ENCODE data around the gene PPP2R2D.
"Not testable (repeated sequence)": the region's sequence is repeated elsewhere in the genome, so short reads cannot be mapped to it uniquely, and the experiment has no call there.

Gene PPP2R2D

DNA sequence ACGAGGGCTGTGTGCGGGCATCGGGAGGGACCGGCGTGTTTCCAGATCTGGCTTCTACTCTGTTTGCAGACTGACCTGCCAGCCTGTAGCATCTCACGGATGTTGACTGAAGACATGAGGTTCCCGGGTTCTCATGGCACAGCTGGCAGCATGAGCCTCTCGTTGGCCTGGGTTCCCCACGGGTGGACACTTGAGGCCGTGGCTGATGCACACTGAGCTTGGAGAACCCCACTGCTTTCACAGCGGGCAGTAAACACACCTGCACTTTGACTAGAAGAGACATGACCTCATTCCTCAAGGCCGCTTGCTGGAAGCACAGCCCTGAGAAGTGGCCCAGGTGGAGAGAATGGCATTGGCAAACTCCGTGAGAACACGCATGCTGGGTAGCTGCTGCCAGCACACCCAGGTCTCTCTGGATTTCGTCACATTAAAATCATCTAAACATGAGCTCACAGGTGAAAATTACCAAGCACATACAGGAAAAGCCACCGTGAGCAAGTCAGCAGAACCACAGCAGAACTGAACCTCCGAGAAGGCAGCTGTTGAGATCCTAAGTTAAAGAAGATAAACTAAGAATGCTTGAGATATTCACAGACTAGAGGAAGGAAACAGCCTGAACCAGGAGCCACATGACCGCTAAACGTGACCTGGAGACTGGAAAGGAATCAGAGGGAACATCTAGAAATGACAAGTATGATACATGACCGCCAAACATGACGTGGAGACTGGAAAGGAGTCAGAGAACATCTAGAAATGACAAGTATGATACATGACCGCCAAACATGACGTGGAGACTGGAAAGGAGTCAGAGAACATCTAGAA is 48.4 kb downstream of the PPP2R2D start:
- DNase-seq: no peak

DNA sequence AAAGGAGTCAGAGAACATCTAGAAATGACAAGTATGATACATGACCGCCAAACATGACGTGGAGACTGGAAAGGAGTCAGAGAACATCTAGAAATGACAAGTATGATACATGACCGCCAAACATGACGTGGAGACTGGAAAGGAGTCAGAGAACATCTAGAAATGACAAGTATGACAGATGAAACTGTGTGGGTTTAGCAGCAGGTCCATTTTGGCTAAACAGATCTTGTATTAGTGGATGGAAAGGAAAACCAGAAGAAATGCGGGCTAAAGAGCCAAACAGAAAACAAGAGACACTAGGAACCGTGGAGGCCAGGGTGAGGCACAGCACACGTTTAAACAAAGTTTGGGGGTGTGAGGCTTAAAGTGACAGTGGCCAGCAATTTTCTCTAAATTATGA is 49.1 kb downstream of the PPP2R2D start:
- not testable (repeated sequence) for DNase-seq

- no peak for DNase-seq
Observed at GRCh38 chr10:131954356-131954965, 53.7 kb downstream of the PPP2R2D start.

DNA sequence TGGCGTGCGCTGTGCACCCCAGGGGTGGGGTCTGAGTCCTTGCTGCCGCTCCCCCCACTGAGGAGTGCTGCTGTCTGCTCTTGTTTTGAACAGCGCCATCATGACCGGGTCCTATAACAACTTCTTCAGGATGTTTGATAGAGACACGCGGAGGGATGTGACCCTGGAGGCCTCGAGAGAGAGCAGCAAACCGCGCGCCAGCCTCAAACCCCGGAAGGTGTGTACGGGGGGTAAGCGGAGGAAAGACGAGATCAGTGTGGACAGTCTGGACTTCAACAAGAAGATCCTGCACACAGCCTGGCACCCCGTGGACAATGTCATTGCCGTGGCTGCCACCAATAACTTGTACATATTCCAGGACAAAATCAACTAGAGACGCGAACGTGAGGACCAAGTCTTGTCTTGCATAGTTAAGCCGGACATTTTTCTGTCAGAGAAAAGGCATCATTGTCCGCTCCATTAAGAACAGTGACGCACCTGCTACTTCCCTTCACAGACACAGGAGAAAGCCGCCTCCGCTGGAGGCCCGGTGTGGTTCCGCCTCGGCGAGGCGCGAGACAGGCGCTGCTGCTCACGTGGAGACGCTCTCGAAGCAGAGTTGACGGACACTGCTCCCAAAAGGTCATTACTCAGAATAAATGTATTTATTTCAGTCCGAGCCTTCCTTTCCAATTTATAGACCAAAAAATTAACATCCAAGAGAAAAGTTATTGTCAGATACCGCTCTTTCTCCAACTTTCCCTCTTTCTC is 55.0 kb downstream of the PPP2R2D start:
- DNase-seq: no peak

DNA sequence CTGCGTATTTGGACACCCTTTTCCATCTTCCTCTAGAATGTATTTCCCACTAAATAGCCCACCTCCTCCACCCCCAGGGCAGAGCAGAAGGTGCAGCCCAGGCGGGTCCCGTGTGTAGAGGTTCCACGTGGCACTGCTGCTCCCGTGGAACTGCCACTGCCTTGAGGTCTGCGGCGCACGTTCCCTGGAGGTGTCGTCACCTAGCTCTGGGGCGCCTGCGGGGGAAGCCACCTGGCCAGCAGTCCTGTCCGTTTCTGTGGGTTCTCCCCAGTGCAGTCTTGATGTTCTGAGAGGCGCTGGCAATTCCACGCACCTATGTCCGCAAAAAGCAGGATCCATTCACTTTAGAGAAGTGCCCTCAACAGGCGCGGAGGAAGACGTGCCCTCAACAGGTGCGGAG is 59.0 kb downstream of the PPP2R2D start:
- DNase-seq: no peak

DNA sequence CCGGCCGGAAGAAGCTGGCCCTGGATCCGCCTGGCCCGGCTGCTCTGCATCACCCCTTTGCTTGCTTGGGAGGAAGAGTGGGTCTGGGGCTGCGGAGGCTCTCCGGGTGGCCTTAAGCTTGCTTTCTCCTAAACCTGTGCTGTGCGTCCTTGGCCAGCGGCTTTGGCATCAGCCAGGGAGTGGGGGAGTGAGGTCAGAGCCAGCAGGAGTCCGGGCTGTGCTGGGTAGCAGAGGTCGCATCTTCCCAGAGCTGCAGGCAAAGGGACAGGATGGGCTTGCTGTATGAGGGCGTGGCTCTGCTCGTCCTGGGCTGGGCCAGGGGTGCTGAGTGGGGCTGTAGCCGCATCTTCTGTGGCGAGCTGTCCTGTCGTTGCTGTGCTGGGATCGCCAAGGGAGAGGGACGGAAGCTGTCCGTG is 59.8 kb downstream of the PPP2R2D start:
- DNase-seq: no peak

DNA sequence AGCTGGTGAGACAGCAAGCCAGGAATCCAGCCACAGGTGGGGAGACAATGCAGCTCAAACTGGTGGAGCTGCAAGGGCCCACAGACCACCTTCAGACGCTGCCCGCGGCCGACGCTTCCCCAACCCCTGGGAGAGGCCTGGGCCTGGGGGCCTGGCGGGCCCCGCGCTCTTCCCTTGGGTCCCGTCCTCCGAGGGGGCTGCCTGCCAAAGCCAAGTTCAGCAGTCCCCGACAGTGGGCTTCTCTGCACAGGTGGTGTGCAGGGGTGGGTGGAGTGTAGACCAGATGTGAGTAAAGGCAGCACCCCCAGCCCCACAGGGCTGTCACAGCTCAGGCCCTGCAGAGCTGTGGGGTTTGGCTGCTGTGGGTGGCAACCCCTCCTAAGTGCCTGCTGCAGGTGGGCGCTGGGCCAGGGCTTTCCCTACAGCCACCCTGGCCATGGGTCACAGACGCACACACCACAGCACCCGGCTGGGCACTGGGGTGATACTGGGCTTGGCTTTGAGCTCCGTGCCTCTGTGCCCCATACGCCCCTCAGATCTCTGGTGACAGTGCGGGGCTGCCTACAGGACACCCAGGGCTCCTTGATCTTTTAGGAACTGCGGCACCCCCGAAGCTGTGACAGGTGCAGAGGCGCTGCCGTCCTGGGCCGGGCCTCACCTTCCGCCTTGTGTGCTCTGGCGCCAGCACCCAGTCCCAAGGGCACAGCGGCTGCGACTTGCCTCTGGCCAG is 60.4 kb downstream of the PPP2R2D start:
- DNase-seq: no peak

DNA sequence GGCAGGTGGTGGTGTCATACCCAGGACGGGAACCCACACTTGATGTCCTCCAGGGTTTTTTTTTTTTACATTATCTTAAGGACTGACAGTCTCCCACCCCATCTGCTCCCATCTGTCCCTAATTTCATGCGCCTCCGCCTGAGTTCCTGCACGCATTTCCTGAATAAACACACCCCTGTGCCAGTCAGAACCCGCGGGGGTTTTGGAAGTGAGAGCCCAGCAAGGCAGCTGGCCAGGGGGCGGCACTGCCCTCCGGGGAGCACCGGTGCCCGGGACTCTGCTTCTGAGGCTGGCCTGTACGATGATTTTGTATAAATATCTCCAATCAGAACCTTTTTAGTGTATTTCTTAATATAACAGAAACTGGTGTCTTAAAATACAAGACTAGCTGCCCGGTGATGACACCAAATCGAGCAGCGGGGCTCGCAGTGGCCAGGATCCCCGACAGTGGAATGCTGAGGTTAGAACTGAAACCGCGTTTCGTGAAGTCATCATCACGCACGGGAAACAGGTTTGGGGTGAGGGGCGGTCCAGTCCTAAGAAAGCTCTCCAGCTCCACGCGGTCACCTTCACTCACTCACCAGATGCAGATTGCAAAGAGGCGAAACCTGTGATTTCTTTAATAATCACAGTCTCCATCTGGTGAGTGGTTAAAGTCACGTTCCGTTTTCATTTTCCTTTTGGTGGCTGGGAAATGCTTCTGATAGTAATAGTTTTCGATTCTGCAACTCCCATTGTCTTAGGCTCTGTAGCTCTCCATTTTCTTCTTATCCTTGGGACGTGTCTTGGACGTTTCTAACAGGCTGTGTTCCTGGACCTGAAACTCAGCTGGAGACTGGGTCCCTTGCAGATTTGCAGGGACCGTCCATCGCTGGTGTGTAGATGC is 61.2 kb downstream of the PPP2R2D start:
- no peak for DNase-seq

DNA sequence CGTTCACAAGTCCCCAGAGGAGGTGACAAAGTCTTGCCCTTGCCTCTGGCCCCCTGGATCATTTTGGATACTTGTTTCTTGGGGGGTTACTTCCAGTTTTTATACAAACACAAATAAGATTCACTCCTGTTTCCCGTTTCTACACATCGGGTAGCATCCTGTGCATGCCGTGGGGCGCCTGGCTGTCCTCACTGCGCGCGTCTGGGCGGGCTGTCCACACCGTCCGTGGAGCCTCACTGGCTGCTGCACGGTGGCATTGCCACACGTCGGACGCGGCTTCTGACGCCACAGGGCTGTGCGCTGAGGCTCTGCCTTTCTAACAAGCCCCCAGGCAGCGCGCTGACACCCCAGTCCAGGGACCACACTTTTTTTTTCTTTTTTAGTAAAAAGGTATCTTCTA is 62.5 kb downstream of the PPP2R2D start:
- DNase-seq: no peak

DNA sequence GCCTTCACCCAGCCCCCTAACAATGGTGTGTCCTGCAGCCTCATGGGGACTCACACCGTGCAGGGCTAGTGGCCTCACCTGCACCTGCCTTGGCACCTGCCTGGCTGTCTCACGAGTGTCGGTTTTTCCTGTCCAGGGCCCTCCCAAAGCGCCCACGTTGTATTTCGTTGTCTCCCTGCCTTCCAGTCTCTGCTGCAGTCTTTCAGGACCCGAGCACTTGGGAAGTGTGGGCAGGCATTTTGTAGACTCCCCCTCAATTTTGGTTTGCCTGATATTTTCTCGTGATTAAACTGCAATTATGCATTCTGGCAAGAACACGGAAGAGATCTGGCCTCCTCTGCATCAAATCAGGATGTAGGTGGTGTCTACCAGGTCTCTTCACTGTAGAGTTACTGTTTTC is 63.0 kb downstream of the PPP2R2D start:
- DNase-seq: no peak

GRCh38 chr10:131964298-131964697 is 63.5 kb downstream of the PPP2R2D start:
- no peak for DNase-seq

GRCh38 chr10:131968949-131969348 is 68.1 kb downstream of the PPP2R2D start:
- no peak for DNase-seq

DNA sequence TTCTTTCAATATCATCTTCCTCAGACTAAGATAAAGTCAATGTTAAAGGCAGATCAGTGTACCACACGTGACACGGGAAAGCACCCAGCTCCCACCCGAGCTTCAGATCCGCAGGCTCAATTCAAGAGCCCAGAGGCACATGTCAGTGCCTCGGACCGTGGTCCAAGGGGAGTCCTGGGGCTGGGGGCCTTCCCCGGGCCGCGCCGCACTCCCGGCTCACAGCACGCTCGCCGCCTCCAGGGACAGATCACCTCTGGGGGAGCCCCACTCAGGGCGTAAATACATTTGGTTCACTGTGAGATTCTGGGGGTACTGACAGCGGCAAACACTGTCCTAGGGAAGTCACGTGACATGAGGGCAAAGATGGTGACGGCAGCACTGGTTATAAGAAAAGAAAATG is 70.1 kb downstream of the PPP2R2D start:
- DNase-seq: no peak

GRCh38 chr10:131971591-131971990 is 70.8 kb downstream of the PPP2R2D start:
- DNase-seq: no peak

DNA sequence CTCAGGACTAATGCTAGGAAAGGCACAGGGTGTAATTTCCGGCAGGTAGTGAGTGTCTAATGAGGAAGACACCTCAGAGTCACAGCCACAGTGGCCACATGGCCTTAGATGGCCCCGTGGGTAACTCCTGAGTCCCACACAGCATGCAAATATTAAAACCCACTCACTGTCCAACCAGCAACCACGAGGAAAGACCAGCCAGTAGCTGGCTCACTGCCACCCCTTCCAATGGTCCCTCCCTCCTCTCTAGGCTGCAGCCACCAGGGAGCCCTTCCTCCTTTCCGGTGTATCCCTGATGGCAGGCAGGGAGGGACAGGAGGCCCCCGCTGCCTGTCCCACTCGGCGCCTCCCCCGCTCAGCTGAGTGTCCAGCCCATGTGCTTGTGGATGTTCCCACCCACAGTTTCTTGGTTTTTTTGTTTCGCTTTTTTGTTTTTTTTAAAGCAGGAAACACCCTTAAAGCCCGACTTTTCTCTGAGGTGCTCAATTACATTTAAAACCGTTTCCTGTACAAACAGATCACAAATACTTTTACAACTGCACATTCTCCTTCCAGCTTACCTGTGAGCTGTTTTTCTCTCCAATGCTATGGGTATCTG is 71.8 kb downstream of the PPP2R2D start:
- DNase-seq: no peak

DNA sequence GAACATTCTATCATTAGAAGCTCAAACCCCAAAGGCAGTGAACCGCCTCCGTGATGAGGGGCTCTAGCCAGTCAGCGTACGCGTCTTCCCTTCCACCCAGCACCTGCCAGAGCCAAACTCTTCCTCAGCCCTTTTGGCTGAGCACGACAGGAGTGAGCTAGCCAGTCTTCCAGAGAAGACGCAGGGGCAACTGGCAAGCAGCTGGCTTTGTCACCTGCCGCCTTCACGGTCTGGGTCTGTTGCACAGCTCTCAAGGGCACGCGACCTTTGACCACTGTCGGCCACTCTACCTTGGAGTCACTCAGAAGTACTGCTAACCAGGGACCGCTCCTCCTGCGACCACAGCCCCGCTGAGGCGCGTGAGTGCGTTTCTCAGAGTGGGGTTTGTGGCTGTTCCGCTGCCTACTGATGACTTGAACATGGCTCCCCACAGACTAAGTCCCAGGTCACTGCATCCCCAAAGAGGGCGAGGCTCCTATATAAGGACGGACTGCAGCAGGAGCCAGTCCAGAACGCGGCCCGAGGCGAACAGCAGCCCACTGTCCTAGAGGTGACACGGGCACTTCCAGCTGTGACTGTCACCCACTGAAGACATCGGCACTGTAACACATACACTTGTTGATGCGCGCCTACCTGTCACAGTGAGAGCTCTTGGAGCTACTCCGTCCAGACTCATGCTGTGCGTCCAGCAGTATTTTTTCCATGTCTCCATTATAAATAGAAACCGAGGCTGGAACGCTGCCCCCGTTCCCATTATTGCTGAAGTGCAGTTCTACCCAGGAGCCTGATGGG is 72.5 kb downstream of the PPP2R2D start:
- DNase-seq: no peak

DNA sequence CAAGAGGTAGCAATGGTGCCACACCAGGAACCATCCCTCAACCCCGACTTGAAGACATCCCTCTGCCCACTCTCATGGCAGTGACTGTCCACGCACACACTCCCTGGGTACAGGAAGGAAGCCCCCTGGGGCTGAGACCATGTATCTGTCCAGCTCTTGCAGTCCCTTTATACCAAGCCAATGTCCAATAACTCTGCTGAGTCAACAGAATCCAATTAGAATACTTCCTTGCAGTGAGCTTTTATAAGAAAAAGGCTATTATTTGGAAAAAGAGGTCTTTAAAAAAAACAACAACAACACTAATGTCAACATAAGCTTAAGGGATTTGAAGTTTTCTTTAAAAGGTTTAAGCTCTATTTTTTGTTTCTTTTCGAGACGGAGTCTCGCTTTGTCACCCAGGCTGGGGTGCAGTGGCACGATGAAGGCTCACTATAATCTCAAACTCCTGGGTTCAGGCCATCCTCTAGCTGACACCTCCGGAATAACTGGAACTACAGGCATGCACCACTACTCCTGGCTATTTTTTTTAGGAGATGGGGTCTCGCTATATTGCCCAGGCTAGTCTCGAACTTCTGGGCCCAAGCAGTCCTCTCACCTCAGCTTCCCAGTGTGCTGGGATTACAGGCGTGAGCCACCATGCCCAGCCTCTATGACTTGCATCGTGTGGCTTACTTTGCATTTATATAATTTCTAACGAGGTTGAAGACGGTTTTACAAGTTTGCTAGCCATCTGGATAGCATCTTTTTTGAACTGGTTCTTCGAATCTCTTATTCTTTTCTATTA is 73.4 kb downstream of the PPP2R2D start:
- DNase-seq: no peak

GRCh38 chr10:131975003-131975402 is 74.2 kb downstream of the PPP2R2D start:
- no peak for DNase-seq

DNA sequence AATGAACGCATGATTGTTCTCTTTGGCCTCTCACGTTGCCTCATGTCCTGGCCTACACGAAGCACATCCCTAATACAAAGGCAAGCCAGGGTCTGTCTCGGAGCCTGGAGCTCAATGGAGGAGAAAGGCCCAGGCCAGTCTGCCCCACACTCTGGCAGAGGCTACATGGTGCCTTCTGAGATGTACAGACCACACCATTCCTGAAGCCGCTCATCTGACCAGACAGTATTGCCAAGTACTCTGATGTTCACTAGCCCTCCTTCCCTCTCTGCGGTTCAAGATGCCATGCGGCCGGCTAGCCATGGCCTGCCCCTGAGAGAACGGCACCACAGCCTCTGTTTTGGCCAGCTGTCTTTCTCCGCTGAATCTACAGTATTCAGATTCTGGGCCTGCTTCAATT is 75.0 kb downstream of the PPP2R2D start:
- no peak for DNase-seq

Measured in fibroblast of skin of abdomen (primary cell).